A673 (cell line): ENCODE data around the gene AK3. TPM values are rescaled to one million over a fixed set of nuclear protein-coding genes. Genes with fewer than 3 reads are reported as not detected.
"Not testable (repeated sequence)": the region's sequence is repeated elsewhere in the genome, so short reads cannot be mapped to it uniquely, and the experiment has no call there.

ENCODE experiments used
- BruUV-seq: library from RNA; stranded (reverse); fragments of 400-500 nt; replicated peaks from 2 replicates; lab custom pipeline; 2021; lab: Mats Ljungman, UMichigan
- CTCF ChIA-PET: fragments of 300-600 bp; sonication (Branson Sonifier 250); formaldehyde crosslinking; loops from one replicate; lab custom pipeline; 2022; ENCODE audit warnings: antibody characterized with exemption; lab: Charles Lee
- POLR2A ChIA-PET: fragments of 300-600 bp; sonication (Branson Sonifier 250); formaldehyde crosslinking; loops from one replicate; lab custom pipeline; 2022; ENCODE audit warnings: antibody characterized with exemption; ENCODE audit not compliant: low non-redundant PET; lab: Charles Lee
- DNase-seq: peaks from one replicate; pipeline ENCODE4 v3.0.0-alpha.2; 2015; ENCODE audit warnings: low spot score
- H3K27ac ChIP-seq: fragments of 200-600 bp; sonication (generic); 2 replicates; pipeline ENCODE4 v1.5.1; 2016; ENCODE audit warnings: mixed run types, low read depth, mild to moderate bottlenecking, mixed read lengths, antibody characterized with exemption, low read length; ENCODE audit not compliant: poor library complexity, severe bottlenecking
- H3K27me3 ChIP-seq: fragments of 200-600 bp; sonication (generic); replicated peaks from 2 replicates; pipeline ENCODE4 v1.6.1; 2017; ENCODE audit warnings: mixed run types, low read depth, mild to moderate bottlenecking, mixed read lengths, antibody characterized with exemption, low read length; ENCODE audit not compliant: insufficient read depth, poor library complexity
- H3K36me3 ChIP-seq: fragments of 200-600 bp; sonication (generic); 2 replicates; pipeline ENCODE4 v1.6.1; 2016; ENCODE audit warnings: mixed run types, mild to moderate bottlenecking, mixed read lengths, antibody characterized with exemption, low read length; ENCODE audit not compliant: insufficient read depth, poor library complexity, severe bottlenecking
- H3K4me1 ChIP-seq: fragments of 200-600 bp; sonication (generic); 2 replicates; pipeline ENCODE4 v1.6.1; 2017; ENCODE audit warnings: mixed run types, mild to moderate bottlenecking, mixed read lengths, antibody characterized with exemption, low read length; ENCODE audit not compliant: insufficient read depth, poor library complexity, severe bottlenecking
- H3K4me3 ChIP-seq: fragments of 200-600 bp; sonication (generic); 2 replicates; pipeline ENCODE4 v1.5.1; 2016; ENCODE audit warnings: low read depth, mixed run types, mild to moderate bottlenecking, mixed read lengths, low read length; ENCODE audit not compliant: poor library complexity, severe bottlenecking
- H3K9me3 ChIP-seq: fragments of 200-600 bp; sonication (generic); 2 replicates; pipeline ENCODE4 v1.6.1; 2016; ENCODE audit warnings: mixed run types, low read depth, mild to moderate bottlenecking, mixed read lengths, antibody characterized with exemption, low read length; ENCODE audit not compliant: poor library complexity, severe bottlenecking
- CTCF ChIP-seq: fragments of 300-800, 200-600 bp; sonication (generic); conservative IDR thresholded peaks from 2 replicates; pipeline ENCODE4 v1.5.1; 2017; ENCODE audit warnings: low read depth, mild to moderate bottlenecking, antibody characterized with exemption, low read length, moderate library complexity, mixed read lengths
- EZH2 ChIP-seq: fragments of 200-600 bp; sonication (generic); IDR thresholded peaks from 2 replicates; pipeline ENCODE4 v1.6.1; 2017; ENCODE audit warnings: borderline replicate concordance, low read depth, mild to moderate bottlenecking, mixed read lengths, antibody characterized with exemption, low read length; ENCODE audit not compliant: poor library complexity, severe bottlenecking
- intact Hi-C: fragments of 100-400 bp; cut with micrococcal nuclease; formaldehyde crosslinking; loops from one replicate; pipeline ENCODE4 v1.10.0; 2022; ENCODE audit not compliant: unreplicated experiment
- total RNA-seq: library from RNA; stranded (reverse); gene quantifications from 2 replicates; pipeline ENCODE4 v1.2.3, GENCODE V29; 2021

The AK3 gene
- total RNA-seq, 1 experiment from 2014 or later, result 93.1 TPM

- Histone ChIP-seq H3K36me3 (no peaks in the 10 kb centered on the region), H3K27ac (no peak overlapping the region), H3K9me3 (no peaks in the 10 kb centered on the region), H3K4me1 (no peaks in the 10 kb centered on the region), H3K4me3 (no peak overlapping the region), H3K27me3 (no peaks in the 10 kb centered on the region)
- ChIA-PET CTCF (no interaction called here), POLR2A (no interaction called here)
- intact Hi-C loops, result no loop called here
- BruUV-seq, result no TSS peak
- no peak for DNase-seq
- TF ChIP-seq CTCF, result no peak
Observed at GRCh38 chr9:4786599-4786998, 45.6 kb upstream of the AK3 start.

GRCh38 chr9:4784403-4784802 is 43.4 kb upstream of the AK3 start:
- BruUV-seq, result no TSS peak
- no peak for DNase-seq
- H3K27me3 ChIP-seq, result no peaks in the 10 kb centered on the region
- ChIA-PET POLR2A (interaction anchor here (0.6 kb wide), 1 partner anchor 844 kb away, joined by 5 read pairs; no protein-coding TSS in a partner anchor), CTCF (no interaction called here)
- TF ChIP-seq CTCF (no peak), EZH2 (no peak)
- H3K9me3 ChIP-seq, result no peaks in the 10 kb centered on the region
- H3K4me3 ChIP-seq, result no peak overlapping the region
- H3K4me1 ChIP-seq, result no peaks in the 10 kb centered on the region
- H3K36me3 ChIP-seq, result no peaks in the 10 kb centered on the region
- no peak overlapping the region for H3K27ac ChIP-seq
- intact Hi-C loops, result no loop called here

- H3K27me3 ChIP-seq, H3K36me3 ChIP-seq, intact Hi-C loops, DNase-seq, H3K27ac ChIP-seq, H3K9me3 ChIP-seq, POLR2A ChIA-PET, BruUV-seq, H3K4me1 ChIP-seq, H3K4me3 ChIP-seq, CTCF ChIA-PET: not testable (repeated sequence)
Observed at GRCh38 chr9:4783191-4783590, 42.2 kb upstream of the AK3 start.

GRCh38 chr9:4781408-4781807 is 40.4 kb upstream of the AK3 start:
- CTCF ChIA-PET, result interaction anchor here (0.6 kb wide), 1 partner anchor 353 kb away, joined by 5 read pairs; no protein-coding TSS in a partner anchor
- H3K36me3 ChIP-seq, result no peaks in the 10 kb centered on the region
- H3K27ac ChIP-seq, result no peak overlapping the region
- no peak overlapping the region for H3K4me3 ChIP-seq
- H3K27me3 ChIP-seq, result no peaks in the 10 kb centered on the region
- H3K9me3 ChIP-seq, result no peaks in the 10 kb centered on the region
- TF ChIP-seq CTCF, result no peak
- no peak for TF ChIP-seq EZH2
- no TSS peak for BruUV-seq
- no peaks in the 10 kb centered on the region for H3K4me1 ChIP-seq
- DNase-seq, result no peak
- POLR2A ChIA-PET, result no interaction called here
- intact Hi-C loops, result no loop called here
